SK-N-SH (cell line): Measurements from ENCODE around the gene CHST15. TPM values are rescaled to one million over a fixed set of nuclear protein-coding genes. Genes with fewer than 3 reads are reported as not detected.

ENCODE experiments used
- CTCF ChIA-PET: fragments of 300-600, 350-600 bp; formaldehyde crosslinking; extraction: SDS; loops from one replicate; lab custom pipeline; 2021; lab: Yijun Ruan, JAX
- POLR2A ChIA-PET: fragments of 350-600 bp; sonication (Branson Sonifier 250); formaldehyde crosslinking; extraction: SDS; loops from one replicate; lab custom pipeline; 2020; ENCODE audit warnings: antibody characterized with exemption, inconsistent platforms; lab: Yijun Ruan, JAX
- DNase-seq: peaks from one replicate; pipeline ENCODE4 v3.0.0; 2012
- H2AFZ ChIP-seq: fragments of 200-600 bp; sonication (generic); 2 replicates; pipeline ENCODE4 v1.8.1; 2016; ENCODE audit warnings: antibody characterized with exemption, mild to moderate bottlenecking, low read depth
- H3F3A ChIP-seq: fragments of 200-600 bp; sonication (generic); replicated peaks from 2 replicates; pipeline ENCODE3; 2016; ENCODE audit warnings: antibody characterized with exemption, mild to moderate bottlenecking; ENCODE audit not compliant: insufficient read depth
- H3K27ac ChIP-seq, 2 experiments: fragments of 200-500 bp in 1 of 2; fragments of 200-600 bp in 1 of 2; sonication (Bioruptor generic) in 1 of 2; sonication (generic), shearing (Covaris generic) in 1 of 2; 2 replicates each; pipeline versions ENCODE4 v1.5.1 to v1.6.1; 2014 to 2016; ENCODE audit warnings: low read depth in 2 of 2, inconsistent platforms in 1 of 2, low read length in 1 of 2, mild to moderate bottlenecking in 1 of 2, mixed read lengths in 1 of 2
- H3K27me3 ChIP-seq: fragments of 200-600 bp; sonication (generic), shearing (Covaris generic); 2 replicates; pipeline ENCODE4 v1.6.1; 2016; ENCODE audit warnings: mixed run types; ENCODE audit not compliant: insufficient read depth
- H3K36me3 ChIP-seq, 2 experiments: fragments of 200-500 bp in 1 of 2; fragments of 200-600 bp in 1 of 2; sonication (Bioruptor generic) in 1 of 2; sonication (generic) in 1 of 2; replicated peaks in 1 of 2; 2 replicates each; pipeline versions ENCODE3 to v1.5.1; 2014 to 2016; ENCODE audit warnings: low read length in 1 of 2, mild to moderate bottlenecking in 1 of 2; ENCODE audit not compliant: insufficient read depth in 2 of 2, control insufficient read depth in 1 of 2
- H3K4me1 ChIP-seq, 2 experiments: fragments of 200-500 bp in 1 of 2; fragments of 200-600 bp in 1 of 2; sonication (Bioruptor generic) in 1 of 2; sonication (generic), shearing (Covaris generic) in 1 of 2; 2 replicates each; pipeline versions ENCODE4 v1.5.1 to v1.6.1; 2014 to 2016; ENCODE audit warnings: low read depth in 1 of 2, low read length in 1 of 2, mixed run types in 1 of 2; ENCODE audit not compliant: insufficient read depth in 2 of 2, control insufficient read depth in 1 of 2
- H3K4me2 ChIP-seq: fragments of 200-600 bp; sonication (generic), shearing (Covaris generic); 2 replicates; pipeline ENCODE4 v1.6.1; 2017; ENCODE audit warnings: mixed run types
- H3K4me3 ChIP-seq, 2 experiments: fragments of 200-500 bp in 1 of 2; fragments of 200-600 bp in 1 of 2; sonication (Bioruptor generic) in 1 of 2; sonication (generic), shearing (Covaris generic) in 1 of 2; 2 replicates each; pipeline versions ENCODE4 v1.5.1 to v1.8.1; 2014 to 2016; ENCODE audit warnings: low read depth in 2 of 2, inconsistent platforms in 1 of 2, low read length in 1 of 2, mild to moderate bottlenecking in 1 of 2, mixed read lengths in 1 of 2, moderate library complexity in 1 of 2
- H3K79me2 ChIP-seq: fragments of 200-600 bp; sonication (generic); 2 replicates; pipeline ENCODE4 v1.8.1; 2017; ENCODE audit warnings: mild to moderate bottlenecking; ENCODE audit not compliant: insufficient read depth
- H3K9ac ChIP-seq: fragments of 200-600 bp; sonication (generic); 2 replicates; pipeline ENCODE4 v1.6.1; 2017; ENCODE audit warnings: mixed run types
- H3K9me2 ChIP-seq: fragments of 200-600 bp; sonication (generic); 2 replicates; pipeline ENCODE4 v1.6.1; 2017; ENCODE audit warnings: mixed run types
- H3K9me3 ChIP-seq: fragments of 200-600 bp; sonication (generic); 2 replicates; pipeline ENCODE4 v1.6.1; 2017; ENCODE audit warnings: mixed run types, mild to moderate bottlenecking, moderate library complexity
- H4K20me1 ChIP-seq: fragments of 200-600 bp; sonication (generic); 2 replicates; pipeline ENCODE4 v1.6.1; 2017; ENCODE audit warnings: mild to moderate bottlenecking, mixed run types; ENCODE audit not compliant: insufficient read depth
- ELF1 ChIP-seq: IDR thresholded peaks from 2 replicates; pipeline ENCODE4 v1.4.0; 2012
- EP300 ChIP-seq, 2 experiments: IDR thresholded peaks; 2 replicates each; pipeline versions ENCODE4 v1.4.0 to v1.6.1; 2012; ENCODE audit warnings: borderline replicate concordance in 1 of 2, low read depth in 1 of 2, low read length in 1 of 2
- EZH2phosphoT487 ChIP-seq: fragments of 200-600 bp; sonication (generic); IDR thresholded peaks from 2 replicates; pipeline ENCODE4 v1.6.1; 2017; ENCODE audit warnings: low read depth, mixed run types, mild to moderate bottlenecking, antibody characterized with exemption, moderate library complexity, borderline replicate concordance
- GABPA ChIP-seq: IDR thresholded peaks from 2 replicates; pipeline ENCODE4 v1.4.0; 2012; ENCODE audit warnings: low read depth, mild to moderate bottlenecking
- GATA2 ChIP-seq: sonication (generic); formaldehyde crosslinking; IDR thresholded peaks from 2 replicates; pipeline ENCODE4 v1.5.0; 2020; ENCODE audit warnings: mild to moderate bottlenecking, missing genetic modification reagents
- JUND ChIP-seq: IDR thresholded peaks from 2 replicates; pipeline ENCODE4 v1.4.0; 2012
- NFIC ChIP-seq: IDR thresholded peaks from 2 replicates; pipeline ENCODE4 v1.4.0; 2012; ENCODE audit warnings: borderline replicate concordance
- NRF1 ChIP-seq: IDR thresholded peaks from 2 replicates; pipeline ENCODE4 v1.6.1; 2012; ENCODE audit warnings: low read depth, mild to moderate bottlenecking, low read length
- POLR2AphosphoS5 ChIP-seq: IDR thresholded peaks from 2 replicates; pipeline ENCODE4 v1.6.1; 2012; ENCODE audit warnings: low read depth, low read length
- RAD21 ChIP-seq: IDR thresholded peaks from 2 replicates; pipeline ENCODE4 v1.6.1; 2012; ENCODE audit warnings: mild to moderate bottlenecking, low read length
- RFX5 ChIP-seq: IDR thresholded peaks from 2 replicates; pipeline ENCODE4 v1.6.1; 2012; ENCODE audit warnings: mild to moderate bottlenecking, improper control_type of control experiment, low read length
- RXRA ChIP-seq: IDR thresholded peaks from 2 replicates; pipeline ENCODE4 v1.4.0; 2012; ENCODE audit warnings: low read depth, mild to moderate bottlenecking, borderline replicate concordance
- SIN3A ChIP-seq: IDR thresholded peaks from 2 replicates; pipeline ENCODE4 v1.6.1; 2012; ENCODE audit warnings: low read depth, mild to moderate bottlenecking, low read length, moderate library complexity, borderline replicate concordance
- SMC3 ChIP-seq: IDR thresholded peaks from 2 replicates; pipeline ENCODE4 v1.6.1; 2012; ENCODE audit warnings: low read depth, low read length, improper control_type of control experiment
- TCF12 ChIP-seq: IDR thresholded peaks from 2 replicates; pipeline ENCODE4 v1.4.0; 2012
- TEAD4 ChIP-seq: IDR thresholded peaks from 2 replicates; pipeline ENCODE4 v1.4.0; 2012; ENCODE audit warnings: mild to moderate bottlenecking, borderline replicate concordance; ENCODE audit not compliant: insufficient read depth
- WGBS: methylation state at CpG from one replicate; pipeline ENCODE4 v1.1.6; 2017; ENCODE audit warnings: low lambda C conversion rate; 5-methylcytosine and 5-hydroxymethylcytosine counted together
- polyA plus RNA-seq, 3 experiments: library from polyadenylated mRNA; depleted of rRNA; stranded (reverse); fragments of >200 nt; gene quantifications; 2 replicates each; pipeline ENCODE4 v1.2.3, GENCODE V29; 2012
- TF ChIP-seq, protein P1 (sequence below): IDR thresholded peaks from 2 replicates; pipeline ENCODE4 v1.4.0; 2012; ENCODE audit warnings: low read depth
- TF ChIP-seq, protein P2 (sequence below): IDR thresholded peaks from 2 replicates; pipeline ENCODE4 v1.4.0; 2012; ENCODE audit warnings: low read depth, borderline replicate concordance
- TF ChIP-seq, protein P3 (sequence below): IDR thresholded peaks from 2 replicates; pipeline ENCODE4 v1.6.1; 2012; ENCODE audit warnings: mild to moderate bottlenecking, low read depth, low read length, moderate library complexity

CHST15 gene
- polyA plus RNA-seq, 1 of the 3 experiments (the other 2 are of a cell fraction) = 0.02 TPM

DNA sequence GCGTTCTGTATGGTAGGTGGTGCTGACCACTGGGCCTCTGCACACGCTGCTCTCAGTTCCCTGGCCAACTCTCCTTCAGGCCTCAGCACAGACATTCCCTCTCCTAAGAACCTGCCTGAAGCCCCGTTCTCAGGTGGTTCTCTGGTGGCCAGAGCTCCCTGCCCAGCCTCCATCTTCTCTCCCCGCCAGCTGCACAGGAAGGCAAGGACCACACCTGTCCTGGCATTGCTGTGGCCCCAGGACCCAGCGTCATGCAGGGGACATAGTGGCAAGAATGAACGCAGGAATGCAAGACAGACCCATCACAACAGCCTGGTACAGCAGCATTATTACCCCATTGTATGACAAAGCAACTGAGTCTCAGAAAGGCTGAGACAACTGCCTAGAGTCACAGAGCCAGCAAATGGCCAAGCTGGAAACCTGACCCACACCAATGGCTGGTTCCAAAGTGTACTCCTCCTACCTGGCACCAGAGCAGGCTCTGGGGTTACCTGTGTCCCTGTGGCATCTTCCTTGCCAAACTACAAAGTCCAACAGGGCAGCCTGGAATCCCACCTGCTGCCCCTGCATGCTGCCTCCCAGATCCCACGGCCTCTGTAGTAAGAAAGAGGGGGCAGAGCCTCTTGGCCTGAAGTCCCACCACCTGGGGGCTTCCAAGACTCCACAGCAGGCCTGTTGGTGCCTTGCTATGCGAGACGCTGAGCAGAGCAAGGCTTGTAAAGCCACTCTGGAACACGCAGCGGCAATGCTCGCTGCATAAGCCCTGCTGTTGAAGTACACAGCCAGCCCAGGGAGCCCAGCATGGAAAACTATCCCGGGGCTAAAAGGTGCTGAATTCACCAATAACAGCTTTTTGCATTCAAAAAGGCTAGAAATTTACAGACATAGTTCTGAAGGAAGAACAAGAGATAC is 73.3 kb downstream of the CHST15 start:
- DNase-seq = no peak
- Histone ChIP-seq H3K4me1 (no peaks in the 10 kb centered on the region), H3K4me2 (no peak overlapping the region), H3K27me3 (no peaks in the 10 kb centered on the region), H3K9me3 (no peaks in the 10 kb centered on the region), H3K9ac (no peak overlapping the region), H3K9me2 (no peaks in the 10 kb centered on the region), H3F3A (no peaks in the 10 kb centered on the region), H3K4me3 (no peak overlapping the region), H2AFZ (no peak overlapping the region), H3K27ac (no peak overlapping the region), H4K20me1 (no peaks in the 10 kb centered on the region), H3K36me3 (no peaks in the 10 kb centered on the region), H3K79me2 (no peaks in the 10 kb centered on the region)
- WGBS = 46% methylated on average over 13 of the region's 13 CpGs
- TF ChIP-seq RAD21 (no peak), RXRA (no peak), ELF1 (no peak), GATA2 (CRISPR knock-in tag) (no peak), TEAD4 (no peak), RFX5 (no peak), NRF1 (no peak), EP300 (IDR thresholded peaks at IDR 0.05; ENCODE audit: borderline replicate concordance in 1 of 2, low read depth in 1 of 2, low read length in 1 of 2) (no peak), POLR2AphosphoS5 (no peak), SIN3A (no peak), NFIC (no peak), GABPA (no peak), EZH2phosphoT487 (no peak), SMC3 (no peak), TCF12 (no peak), JUND (no peak)
- TF ChIP-seq, protein P1, sequence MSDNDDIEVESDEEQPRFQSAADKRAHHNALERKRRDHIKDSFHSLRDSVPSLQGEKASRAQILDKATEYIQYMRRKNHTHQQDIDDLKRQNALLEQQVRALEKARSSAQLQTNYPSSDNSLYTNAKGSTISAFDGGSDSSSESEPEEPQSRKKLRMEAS = no peak
- TF ChIP-seq, protein P2, sequence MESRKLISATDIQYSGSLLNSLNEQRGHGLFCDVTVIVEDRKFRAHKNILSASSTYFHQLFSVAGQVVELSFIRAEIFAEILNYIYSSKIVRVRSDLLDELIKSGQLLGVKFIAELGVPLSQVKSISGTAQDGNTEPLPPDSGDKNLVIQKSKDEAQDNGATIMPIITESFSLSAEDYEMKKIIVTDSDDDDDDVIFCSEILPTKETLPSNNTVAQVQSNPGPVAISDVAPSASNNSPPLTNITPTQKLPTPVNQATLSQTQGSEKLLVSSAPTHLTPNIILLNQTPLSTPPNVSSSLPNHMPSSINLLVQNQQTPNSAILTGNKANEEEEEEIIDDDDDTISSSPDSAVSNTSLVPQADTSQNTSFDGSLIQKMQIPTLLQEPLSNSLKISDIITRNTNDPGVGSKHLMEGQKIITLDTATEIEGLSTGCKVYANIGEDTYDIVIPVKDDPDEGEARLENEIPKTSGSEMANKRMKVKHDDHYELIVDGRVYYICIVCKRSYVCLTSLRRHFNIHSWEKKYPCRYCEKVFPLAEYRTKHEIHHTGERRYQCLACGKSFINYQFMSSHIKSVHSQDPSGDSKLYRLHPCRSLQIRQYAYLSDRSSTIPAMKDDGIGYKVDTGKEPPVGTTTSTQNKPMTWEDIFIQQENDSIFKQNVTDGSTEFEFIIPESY = no peak
- TF ChIP-seq, protein P3, sequence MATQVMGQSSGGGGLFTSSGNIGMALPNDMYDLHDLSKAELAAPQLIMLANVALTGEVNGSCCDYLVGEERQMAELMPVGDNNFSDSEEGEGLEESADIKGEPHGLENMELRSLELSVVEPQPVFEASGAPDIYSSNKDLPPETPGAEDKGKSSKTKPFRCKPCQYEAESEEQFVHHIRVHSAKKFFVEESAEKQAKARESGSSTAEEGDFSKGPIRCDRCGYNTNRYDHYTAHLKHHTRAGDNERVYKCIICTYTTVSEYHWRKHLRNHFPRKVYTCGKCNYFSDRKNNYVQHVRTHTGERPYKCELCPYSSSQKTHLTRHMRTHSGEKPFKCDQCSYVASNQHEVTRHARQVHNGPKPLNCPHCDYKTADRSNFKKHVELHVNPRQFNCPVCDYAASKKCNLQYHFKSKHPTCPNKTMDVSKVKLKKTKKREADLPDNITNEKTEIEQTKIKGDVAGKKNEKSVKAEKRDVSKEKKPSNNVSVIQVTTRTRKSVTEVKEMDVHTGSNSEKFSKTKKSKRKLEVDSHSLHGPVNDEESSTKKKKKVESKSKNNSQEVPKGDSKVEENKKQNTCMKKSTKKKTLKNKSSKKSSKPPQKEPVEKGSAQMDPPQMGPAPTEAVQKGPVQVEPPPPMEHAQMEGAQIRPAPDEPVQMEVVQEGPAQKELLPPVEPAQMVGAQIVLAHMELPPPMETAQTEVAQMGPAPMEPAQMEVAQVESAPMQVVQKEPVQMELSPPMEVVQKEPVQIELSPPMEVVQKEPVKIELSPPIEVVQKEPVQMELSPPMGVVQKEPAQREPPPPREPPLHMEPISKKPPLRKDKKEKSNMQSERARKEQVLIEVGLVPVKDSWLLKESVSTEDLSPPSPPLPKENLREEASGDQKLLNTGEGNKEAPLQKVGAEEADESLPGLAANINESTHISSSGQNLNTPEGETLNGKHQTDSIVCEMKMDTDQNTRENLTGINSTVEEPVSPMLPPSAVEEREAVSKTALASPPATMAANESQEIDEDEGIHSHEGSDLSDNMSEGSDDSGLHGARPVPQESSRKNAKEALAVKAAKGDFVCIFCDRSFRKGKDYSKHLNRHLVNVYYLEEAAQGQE = no peak
- ChIA-PET POLR2A (no interaction called here), CTCF (interaction anchor here (1.0 to 3.7 kb wide), 5 partner anchors 13 to 370 kb away, joined by 3 to 17 read pairs (median 7); no protein-coding TSS in a partner anchor)
